ENCODE data around the gene RFNG.

GRCh38 chr17:82091264-82092066, 39.9 kb upstream of the RFNG start:
- TF ChIP-seq CTCF (IDR thresholded peaks at IDR 0.05) = no peak
- TF ChIP-seq POLR2A (IDR thresholded peaks at IDR 0.05) = no peak
